T-helper 2 cell treated with Interferon-gamma antibody and Interleukin-4, amounts not matched to agents 100 ng/mL and 5 ng/mL, for 36 hours (primary cell): ENCODE results near the gene EFCAB6. TPM values are rescaled to one million over a fixed set of nuclear protein-coding genes. Genes with fewer than 3 reads are reported as not detected.

Experiments
- intact Hi-C: fragments of 100-400 bp; cut with micrococcal nuclease; formaldehyde crosslinking; loops from one replicate; pipeline ENCODE4 v1.15.1; 2023
- total RNA-seq: library from RNA; stranded (reverse); gene quantifications from 2 replicates; pipeline ENCODE4 v1.2.3, GENCODE V29; 2022

Gene EFCAB6
- total RNA-seq, 1 donor from 2014 or later: 0.20 TPM

DNA sequence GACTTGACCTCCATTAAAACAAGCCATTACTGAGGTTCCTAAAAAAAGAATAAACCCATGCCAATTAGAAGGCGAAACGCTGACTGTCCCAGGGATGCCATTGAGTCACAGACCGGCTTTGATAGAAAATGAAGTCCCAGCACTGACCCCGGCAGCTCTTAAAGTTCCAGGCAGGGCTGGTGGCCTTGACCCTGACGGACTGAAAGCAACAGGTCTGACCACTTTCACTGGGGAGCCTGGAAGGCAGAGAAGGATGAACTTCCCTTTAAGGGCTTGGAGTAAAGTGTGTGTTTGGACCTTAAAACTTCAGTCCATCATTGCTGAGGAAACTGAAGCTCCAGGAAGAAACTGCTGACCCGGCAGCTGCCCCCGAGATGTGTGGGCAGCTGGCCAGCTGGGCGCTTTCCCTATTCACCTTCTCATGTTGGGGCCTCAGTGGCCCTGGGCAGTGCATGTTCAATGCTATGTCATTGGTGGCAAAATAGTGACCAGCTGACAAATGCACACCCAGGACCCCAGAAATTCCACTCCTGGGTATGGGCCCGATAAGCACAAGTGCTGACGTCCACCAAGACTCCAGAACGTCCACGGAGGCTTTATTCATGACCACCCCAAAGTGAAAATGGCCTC, 18.9 kb upstream of the EFCAB6 start:
- intact Hi-C loops: no loop called here

DNA sequence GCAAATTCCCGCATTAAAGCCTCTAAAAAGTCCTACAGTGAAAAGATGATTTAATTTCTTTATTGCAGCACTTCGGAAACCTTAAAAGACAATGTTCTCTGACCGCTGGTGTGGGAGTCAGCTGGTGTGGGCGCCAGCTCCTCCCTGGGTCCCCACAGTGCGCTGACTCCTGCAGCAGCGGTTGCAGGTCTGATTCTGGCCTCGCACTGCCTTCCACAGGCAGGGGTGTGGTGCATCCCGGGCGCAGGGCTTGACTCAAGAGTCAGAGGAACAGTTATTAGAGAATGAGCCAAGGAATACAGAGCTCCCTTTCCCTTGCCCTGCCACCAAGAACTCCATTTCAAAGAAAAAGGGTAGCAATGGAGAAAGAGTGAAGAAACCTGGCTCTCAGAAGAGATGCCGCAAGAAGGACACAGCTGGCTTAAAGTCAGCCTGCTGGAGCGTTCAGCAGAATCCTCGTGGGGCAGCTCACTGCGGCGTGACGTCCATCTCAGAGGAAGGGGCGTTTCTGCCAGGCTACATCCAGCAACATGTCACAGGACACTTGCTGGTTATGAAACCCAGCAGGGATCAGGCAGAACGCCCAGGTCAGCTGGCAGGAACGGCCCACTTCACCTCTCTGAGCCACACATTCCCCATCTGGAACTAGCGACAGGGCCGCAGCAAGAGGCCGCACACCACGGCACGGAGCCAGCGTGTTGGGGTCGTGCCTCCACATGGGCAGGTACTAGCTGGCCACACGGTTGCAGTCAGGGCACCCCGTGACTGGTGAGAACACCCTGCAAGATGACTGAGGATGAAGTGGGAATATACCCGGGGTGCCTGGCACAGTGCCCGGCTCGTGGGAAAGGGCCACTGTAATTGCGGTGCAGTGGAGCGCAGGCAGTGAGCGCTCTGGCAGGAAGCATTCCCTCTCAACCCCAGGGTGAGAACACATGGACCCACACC, 18.1 kb upstream of the EFCAB6 start:
- intact Hi-C loops: no loop called here

DNA sequence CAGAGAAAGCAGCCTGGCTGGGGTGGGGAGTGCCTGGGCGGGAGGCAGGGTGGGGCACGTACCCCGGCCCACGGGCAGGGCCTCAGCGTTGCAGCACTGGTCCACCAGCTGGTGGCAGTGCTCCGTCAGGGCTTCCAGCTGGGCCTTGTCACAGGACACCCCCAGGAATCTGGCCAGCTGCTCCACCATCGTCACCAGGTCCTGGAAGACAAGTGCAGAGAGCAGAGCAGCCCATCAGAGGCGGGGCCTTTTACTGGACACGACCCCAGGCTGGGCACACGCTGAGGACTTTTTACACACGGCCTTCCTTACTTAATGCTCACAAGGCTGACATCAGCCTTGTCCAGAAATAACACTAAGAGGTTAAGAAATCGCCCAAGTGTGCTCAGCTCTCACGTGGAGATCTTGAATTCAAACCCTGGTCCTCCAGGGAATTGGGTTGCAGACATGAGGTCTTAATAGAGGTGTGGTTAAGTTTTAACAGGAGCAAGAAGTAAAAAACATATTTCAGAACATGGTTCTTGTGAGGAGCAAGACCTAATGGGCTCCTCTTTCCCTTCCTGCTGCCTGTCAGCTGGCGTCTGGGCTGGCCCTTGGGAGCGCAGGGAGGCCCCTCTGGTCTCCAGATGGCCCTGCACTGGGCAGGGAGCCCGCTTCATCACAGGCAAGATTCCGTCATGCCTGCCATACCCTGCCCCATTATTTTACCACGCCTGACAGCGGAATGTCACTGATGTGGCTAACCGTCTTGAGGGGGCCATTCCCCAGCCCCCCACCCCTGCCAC, 17.1 kb upstream of the EFCAB6 start:
- intact Hi-C loops: no loop called here

DNA sequence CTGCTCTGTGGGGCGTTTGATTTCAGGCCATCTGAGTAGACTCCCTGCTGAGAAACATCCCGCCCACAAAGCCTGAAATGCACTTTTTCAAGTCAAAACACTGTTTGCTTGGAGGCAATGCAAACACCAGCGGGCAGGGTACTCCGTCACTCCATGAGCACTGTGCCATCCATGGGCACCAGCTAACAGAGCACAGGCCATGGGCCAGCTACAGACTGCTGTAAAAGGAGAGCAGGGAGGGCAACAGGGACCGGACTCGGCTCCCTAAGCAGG, 16.6 kb upstream of the EFCAB6 start:
- intact Hi-C loops: no loop called here

DNA sequence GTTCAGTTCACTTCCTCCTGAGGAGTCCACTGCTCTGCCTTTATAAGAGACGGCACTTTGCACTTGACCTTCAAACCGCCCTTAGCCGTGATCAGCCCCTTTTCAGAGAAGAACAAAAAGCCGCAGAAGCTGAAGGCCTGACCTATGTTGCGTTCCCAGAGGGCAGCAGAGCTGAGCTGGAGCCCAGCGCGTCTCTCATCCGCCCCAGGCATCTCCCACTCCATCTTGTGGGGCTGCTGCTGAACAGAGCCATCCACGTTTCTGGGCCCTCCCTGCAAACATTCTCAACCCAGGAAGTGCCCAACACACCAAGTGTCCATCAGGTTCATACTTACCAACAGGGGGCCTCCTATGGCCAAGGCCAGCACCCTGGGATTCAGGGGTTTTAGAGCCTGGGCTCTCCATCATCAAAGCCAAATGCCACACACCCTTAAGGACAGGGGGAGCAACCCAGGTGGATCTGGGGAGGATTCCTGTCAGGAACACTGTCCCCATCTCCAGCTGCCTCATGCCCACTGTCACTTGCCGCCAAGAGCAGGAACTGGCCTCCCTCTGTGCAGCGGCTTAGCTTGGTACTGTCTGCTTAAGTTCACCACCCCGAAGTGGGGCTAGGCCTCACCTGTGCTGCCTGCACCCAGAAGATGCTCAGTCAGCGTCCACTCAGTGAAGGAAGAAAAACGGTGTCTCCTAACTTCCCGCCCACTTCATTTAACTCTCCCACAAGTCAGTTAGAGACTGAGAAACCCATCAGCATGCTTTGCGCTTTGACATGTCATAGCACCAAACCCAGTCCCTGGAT, 16.0 kb upstream of the EFCAB6 start:
- intact Hi-C loops: no loop called here

DNA sequence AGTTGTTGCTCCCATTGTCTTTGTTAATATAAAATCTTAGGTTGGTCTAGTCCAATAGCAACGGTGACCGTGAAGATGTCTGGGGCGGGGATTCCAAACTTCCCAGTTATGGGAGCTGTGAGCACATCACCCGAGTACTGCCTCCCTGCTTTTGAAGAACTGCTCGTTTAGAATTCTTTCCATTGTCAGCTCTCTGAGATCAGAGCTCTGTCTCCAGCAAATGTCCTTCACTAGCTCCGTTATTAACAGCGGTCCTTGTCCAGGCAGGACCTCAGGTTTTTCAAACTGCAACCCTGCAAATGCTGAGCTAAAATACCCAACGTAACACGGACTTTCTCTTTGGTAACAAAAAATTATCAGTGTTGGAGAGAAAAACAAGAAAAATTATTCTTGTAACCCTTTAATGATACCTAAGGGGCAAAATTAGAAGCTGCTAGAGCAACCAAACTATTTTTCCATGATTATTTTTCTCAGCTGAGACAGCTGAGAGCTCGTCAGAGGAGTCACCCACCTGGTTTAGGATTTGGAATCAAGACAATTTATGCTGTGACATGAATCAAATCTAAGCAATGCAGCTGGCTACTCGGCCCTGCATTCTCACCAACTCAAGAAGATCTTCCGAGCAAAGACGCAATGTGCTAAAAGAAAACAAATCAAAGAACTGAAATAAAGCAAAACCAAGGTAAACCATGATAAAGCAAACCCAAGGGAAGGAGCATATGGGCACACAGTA, 15.1 kb upstream of the EFCAB6 start:
- intact Hi-C loops: no loop called here

DNA sequence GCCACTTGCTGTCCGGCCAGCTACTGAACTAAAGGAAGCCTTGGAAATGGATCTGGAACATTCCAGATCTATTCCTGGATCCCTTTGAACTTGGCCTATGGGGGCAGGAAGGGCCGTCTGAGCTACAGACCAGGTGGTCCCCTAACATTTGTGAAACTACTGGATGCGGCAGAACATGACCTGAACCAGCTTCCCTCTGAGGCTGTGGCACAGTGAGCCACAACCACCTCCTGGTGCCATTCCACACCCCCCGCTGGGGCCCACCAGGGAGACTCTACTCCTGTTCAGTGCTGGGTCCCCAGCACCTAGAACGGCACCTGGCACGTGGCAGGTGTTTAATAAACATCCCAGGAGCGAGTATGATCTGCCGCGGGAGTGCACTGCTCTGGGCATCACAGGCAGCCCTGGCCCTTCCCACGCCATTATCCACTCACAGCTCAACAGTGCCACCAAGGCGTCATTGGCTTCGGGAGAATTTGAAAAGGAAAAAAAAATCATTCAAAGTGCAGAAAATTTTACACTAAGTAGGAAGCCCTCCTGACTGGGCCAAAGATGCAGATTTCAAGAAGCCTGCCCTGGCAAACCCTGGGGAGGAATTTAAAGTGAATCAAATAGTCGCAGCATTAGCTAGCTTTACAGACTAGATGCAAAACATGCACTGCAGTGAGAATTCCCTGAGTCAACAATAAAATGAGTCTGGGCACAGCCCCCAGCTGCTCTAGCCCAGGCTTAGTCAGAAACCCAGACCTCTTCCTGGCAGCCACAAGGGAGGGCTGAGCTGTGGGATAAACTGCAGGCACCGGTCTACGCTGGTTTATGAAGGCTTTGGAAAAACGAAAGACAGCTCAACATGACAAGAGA, 14.3 kb upstream of the EFCAB6 start:
- intact Hi-C loops: no loop called here

DNA sequence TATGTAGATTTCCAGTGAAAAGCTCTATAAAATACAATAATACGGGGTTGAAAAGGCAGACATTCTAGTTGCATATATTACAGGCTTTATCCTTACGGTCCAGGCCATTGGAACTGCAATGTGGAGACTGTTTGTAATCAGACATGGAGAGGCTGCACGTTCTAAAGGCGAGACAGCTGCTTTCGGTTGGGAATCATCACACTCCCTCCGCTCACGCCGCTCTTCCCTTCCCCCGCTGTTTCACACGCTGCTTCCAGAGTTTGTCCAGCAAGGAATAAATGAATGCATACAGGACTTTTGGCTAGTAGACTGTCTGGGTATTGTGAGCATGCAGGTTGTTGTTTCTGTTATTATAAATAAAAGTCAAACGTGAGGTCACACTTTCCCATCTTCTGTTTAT, 13.5 kb upstream of the EFCAB6 start:
- intact Hi-C loops: no loop called here

DNA sequence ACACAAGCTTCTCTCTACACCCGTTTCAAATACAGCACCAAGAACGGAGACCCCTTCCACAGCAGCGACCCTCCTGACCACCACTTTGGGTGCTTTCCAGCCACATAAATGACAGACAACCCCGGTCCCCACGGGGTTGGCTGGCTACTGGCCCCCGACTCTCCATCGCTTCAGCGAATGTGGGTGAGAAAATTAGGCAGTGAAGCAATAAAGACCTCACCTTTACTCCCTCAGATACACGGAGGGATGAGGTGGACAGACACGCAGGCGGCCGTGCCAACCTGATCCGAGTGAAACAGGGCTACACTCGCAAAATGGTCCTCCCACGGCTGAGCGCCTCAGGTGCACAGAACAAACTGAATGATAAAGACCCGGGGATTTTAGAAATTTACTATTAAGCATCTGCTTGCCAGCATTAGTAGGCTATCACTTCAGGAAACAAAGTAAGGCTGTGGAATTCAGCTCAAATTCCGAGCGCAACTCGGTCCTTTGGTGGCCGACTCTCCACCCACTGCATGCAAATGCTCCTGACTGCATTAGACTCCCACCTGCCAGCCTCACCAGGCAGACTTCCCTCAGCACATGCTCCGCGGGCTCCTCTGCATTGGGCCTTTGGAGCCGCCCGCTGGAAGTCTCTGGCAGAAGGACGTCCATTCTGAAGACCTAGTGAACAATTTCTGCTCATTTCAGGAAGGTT, 12.8 kb upstream of the EFCAB6 start:
- intact Hi-C loops: no loop called here

DNA sequence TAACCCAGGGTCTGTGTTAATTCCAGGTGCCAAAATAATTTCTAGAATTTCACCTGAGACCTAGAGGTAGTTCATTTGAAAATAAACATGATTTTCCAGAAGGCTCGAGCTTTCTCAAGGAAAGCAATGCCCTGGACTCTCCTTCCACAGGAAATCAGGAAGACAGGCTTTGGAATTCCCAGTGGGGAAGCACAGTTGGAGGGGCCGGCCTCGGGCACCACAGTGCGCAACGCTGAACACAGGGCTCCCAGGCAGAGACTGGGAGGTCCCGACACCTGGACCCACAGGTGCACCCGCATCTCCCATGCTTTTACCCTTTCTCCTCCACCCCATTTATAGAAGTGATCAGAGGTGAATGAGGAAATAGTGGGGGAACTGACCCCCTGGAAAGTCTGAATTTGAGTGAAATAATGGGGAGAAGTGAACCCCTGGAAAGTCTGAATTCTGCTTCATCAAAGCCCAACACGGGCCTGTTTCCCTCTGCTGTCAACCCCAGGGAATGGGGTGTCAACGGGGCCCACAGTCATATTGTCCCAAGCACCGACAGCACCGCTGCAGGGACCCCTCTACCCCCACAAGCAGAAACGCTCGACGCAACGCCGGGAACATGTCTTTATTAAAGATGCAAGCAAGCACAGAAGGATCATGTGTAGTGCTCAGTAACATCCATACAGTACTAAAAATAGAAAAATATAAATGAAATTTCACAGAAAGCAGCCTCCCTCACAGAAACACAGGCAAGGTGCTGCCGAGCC, 12.0 kb upstream of the EFCAB6 start:
- intact Hi-C loops: no loop called here

DNA sequence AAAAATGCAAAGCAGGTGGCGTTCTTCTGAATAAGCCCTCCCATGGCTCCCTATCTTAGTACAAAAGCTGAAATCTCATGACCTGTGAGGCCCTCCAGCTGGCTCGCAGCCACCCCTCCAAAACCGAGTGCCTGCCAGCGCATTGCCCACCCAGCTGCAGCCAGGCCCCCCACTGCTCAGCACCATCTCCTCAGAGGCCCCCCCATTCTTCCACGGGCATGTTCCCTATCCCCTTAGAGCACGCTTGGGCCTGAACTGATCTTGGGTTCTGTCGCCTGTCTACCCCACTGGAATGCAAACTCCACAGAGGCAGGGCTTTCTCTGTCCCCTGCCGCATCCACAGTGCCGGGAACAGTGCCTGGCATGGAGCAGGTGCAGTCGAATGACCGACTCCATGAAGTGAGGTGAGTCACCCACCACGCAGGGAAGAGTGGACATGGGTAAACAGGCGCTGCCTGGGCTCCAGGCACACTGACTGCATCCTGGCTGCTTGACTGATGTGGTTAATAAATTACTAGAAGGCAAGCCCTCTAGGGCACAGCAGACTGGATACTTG, 11.3 kb upstream of the EFCAB6 start:
- intact Hi-C loops: no loop called here

DNA sequence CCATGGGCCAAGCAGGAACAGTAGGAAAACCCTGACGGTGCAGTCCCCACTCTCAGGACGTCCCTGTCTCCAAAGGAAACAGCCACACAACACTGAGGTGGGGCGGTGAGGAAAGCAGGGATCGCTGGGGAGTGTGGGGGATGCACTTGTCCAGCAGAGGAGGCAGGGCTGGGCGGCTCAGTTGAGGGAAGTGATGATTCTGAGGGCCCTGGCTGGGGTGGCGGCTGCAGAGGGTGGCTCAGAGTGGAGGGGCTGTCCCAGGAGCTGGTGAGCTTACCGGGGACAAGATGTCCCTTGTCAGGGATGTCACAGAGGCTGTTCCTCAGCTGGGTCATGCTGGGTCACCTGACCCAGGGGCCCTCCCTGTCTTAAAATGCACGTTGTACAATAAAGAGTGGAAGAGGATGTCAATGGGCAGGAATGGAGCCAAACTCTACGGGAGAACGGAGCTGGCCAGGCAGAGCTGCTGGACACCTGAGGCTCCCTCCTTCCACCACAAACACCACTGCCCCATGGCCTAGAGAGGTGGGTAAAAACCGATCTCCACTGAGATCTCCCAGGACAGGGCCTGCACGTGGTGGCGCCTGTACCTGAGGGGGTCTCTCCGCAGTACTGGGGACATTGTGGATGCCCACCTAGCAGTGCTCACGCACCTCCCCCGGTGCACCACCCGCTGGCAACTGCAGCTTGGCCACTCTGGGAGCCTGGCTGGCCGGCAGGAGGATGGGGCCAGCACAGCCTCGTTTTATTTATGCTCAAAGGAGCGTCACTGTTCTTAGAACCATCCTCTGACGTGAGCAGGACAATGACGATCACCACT, 9.7 kb upstream of the EFCAB6 start:
- intact Hi-C loops: no loop called here

DNA sequence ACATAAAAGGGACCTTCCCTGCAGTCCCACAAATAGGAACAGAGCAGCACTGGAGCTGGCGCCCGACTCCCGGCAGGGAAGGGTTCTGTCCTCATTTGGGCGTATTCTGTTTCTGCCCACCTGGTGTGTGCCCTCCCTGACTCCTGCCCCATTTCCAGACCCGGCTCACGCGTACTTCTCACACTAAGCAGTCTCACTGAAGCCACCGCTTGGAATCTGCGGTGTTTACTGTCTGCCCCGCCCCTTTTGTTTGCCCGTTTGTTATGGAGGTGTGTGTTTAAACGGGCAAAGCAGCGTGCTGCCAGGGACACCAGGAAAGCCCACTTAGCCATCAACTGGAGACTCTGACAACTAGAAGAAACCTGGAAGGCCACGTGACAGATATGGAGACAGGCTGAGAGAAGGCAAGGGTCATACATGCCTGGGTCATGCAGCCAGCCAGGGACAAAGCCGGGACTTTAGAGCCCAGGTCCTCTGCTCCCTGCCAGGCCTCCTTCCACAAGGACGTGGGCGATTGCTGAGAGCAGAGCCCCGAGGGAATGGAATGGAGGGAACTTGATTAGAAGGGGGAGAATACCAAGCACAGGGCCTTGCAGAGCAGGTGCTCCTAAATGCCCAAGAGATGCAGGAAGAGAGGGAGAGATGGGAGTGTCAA, 8.7 kb upstream of the EFCAB6 start:
- intact Hi-C loops: no loop called here

DNA sequence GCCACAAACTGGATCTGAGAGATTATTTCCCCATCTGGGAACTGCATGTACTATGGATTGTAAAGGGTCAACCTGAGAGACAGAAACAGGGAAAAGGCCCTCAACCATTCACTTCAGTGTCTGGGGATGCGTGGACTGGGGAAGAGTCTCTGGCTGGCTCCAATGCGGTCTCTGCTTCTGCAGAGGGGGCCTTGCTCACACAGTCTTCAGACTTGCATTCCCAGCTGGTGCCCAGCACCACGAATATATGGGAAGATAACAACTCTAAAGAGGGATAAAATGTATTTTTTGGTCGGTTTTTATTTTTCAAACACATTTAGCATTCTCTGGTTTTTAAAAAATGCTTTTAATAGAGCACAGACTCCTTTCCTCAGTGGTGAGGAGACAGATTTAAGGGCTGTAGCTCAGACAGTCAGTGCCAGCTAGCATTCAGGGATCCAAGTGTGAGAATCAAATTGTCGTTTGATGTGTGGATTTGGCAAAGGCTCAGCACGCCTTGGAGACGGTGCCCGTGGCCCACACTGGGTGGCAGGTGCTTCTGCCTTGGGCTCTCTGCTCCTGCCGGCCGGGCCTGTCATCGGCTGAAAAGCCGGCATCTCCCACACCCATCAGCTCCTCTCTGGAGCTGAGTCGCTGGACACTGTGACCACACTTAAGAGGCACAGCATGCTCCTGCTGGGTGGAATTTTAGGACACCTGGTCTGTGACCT, 8.0 kb upstream of the EFCAB6 start:
- intact Hi-C loops: no loop called here

DNA sequence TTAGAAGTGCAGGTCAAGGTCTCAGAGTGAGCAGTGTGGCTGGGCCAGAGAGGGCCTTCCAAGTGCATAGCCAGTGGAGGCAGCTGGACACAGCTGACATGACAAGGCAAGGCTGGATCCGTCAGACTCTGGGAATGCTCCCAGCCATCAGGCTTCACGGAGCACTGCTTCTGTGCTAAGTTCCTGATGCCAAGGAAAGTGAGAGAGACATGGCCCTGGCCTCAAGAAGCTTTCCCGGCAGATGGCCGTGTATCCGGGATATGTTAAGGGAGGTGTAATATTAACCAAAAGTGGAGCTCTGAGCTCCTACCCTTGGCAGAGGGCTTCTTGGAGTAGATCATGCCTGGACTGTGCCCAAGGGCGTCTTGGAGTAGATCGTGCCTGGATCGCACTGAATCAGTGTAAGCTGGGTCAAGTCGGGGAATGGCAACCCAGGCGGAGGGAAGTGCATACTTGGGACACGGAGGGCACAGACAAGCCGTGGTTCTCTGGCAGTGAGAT, 7.4 kb upstream of the EFCAB6 start:
- intact Hi-C loops: no loop called here

DNA sequence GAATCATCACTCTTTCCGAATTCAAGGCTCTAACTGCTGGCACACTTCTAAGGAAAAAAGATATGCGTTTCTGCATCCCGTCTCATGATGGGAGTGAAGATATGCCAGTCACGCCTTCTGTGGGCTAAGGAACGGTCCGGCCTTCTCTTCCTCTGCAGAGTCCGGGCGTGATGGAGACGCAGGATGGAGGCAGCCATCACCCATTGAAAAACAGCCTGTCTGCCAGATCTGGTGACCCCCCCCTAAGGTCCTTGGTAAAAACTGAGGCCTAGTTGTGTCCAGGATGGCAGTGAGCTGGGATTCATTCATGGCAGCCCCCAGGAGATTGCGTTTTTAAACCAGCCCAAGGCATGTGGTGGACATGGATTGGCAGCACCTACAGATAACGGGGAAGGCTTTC, 6.9 kb upstream of the EFCAB6 start:
- intact Hi-C loops: no loop called here
